ENCODE data around the gene MTRF1L. TPM values are rescaled to one million over a fixed set of nuclear protein-coding genes. Genes with fewer than 3 reads are reported as not detected.

Gene MTRF1L
- total RNA-seq, 2 donors from 2014 or later: 20.2 to 23.9 TPM

DNA sequence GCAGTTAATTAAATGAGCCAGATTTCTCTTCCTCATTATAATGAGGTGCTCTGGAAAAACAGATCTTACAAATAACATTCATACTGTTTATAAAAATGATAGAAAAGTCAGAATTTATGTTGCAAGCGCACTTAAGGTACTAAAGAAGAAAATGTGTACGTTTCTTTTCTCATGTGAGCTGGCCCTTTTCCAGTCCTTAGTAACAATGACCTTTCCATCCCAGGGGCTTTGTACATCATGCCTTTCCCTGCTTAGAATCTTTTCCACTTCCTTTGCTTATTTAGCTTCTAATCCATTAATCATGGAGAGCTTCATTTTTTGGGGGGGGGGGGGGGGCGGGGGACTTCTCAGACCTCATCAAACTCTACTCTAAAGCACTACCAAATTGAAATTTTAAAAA is 24.5 kb downstream of the MTRF1L start:
- intact Hi-C loops (cut with DNase I): no loop called here
- no peaks in the 10 kb centered on the region for H3K36me3 ChIP-seq

GRCh38 chr6:152977556-152977955 is 25.0 kb downstream of the MTRF1L start:
- no peak overlapping the region for H3K9ac ChIP-seq (ENCODE audit: low read depth in 2 of 2, low read length in 2 of 2)
- no peaks in the 10 kb centered on the region for H3K36me3 ChIP-seq
- no peak overlapping the region for H3K4me3 ChIP-seq
- no peak overlapping the region for H3K27ac ChIP-seq
- no peaks in the 10 kb centered on the region for H3K9me3 ChIP-seq
- H3K4me1 ChIP-seq: peaks cover 7% of the 10 kb centered on the region
- intact Hi-C loops (cut with DNase I): no loop called here
- DNase-seq: no peak
- no peaks in the 10 kb centered on the region for H3K27me3 ChIP-seq
- TF ChIP-seq CTCF (IDR thresholded peaks at IDR 0.05): no peak

More for the DNA sequence above, 24.5 kb downstream of the MTRF1L start:
- H3K9me3 ChIP-seq: no peaks in the 10 kb centered on the region
- TF ChIP-seq CTCF (IDR thresholded peaks at IDR 0.05): no peak
- H3K27me3 ChIP-seq: no peaks in the 10 kb centered on the region
- no peak overlapping the region for H3K4me3 ChIP-seq
- DNase-seq: no peak
- H3K4me1 ChIP-seq: peaks cover 7% of the 10 kb centered on the region
- H3K27ac ChIP-seq: no peak overlapping the region
- H3K9ac ChIP-seq (ENCODE audit: low read depth in 2 of 2, low read length in 2 of 2): no peak overlapping the region

- no peak for TF ChIP-seq CTCF (IDR thresholded peaks at IDR 0.05)
- no peaks in the 10 kb centered on the region for H3K27me3 ChIP-seq
- no peak for DNase-seq
- H3K9me3 ChIP-seq: no peaks in the 10 kb centered on the region
- H3K9ac ChIP-seq (ENCODE audit: low read depth in 2 of 2, low read length in 2 of 2): no peak overlapping the region
- H3K27ac ChIP-seq: no peak overlapping the region
- H3K4me3 ChIP-seq: no peak overlapping the region
- no peaks in the 10 kb centered on the region for H3K36me3 ChIP-seq
- peaks cover under 1% of the 10 kb centered on the region for H3K4me1 ChIP-seq
- intact Hi-C loops (cut with DNase I): no loop called here
Observed at GRCh38 chr6:152976749-152977148, 25.8 kb downstream of the MTRF1L start.

GRCh38 chr6:152975204-152975915 is 27.1 kb downstream of the MTRF1L start:
- H3K4me3 ChIP-seq: no peak overlapping the region
- H3K9ac ChIP-seq (ENCODE audit: low read depth in 2 of 2, low read length in 2 of 2): no peak overlapping the region
- H3K4me1 ChIP-seq: no peaks in the 10 kb centered on the region
- DNase-seq: no peak
- intact Hi-C loops (cut with DNase I): no loop called here
- H3K36me3 ChIP-seq: no peaks in the 10 kb centered on the region
- no peak for TF ChIP-seq CTCF (IDR thresholded peaks at IDR 0.05)
- no peaks in the 10 kb centered on the region for H3K27me3 ChIP-seq
- H3K9me3 ChIP-seq: no peaks in the 10 kb centered on the region
- H3K27ac ChIP-seq: no peak overlapping the region

GRCh38 chr6:152973916-152974315 is 28.6 kb downstream of the MTRF1L start:
- TF ChIP-seq CTCF (IDR thresholded peaks at IDR 0.05): no peak
- no peaks in the 10 kb centered on the region for H3K4me1 ChIP-seq
- no peak for DNase-seq
- H3K9me3 ChIP-seq: no peaks in the 10 kb centered on the region
- intact Hi-C loops (cut with DNase I): no loop called here
- H3K4me3 ChIP-seq: no peak overlapping the region
- no peak overlapping the region for H3K9ac ChIP-seq (ENCODE audit: low read depth in 2 of 2, low read length in 2 of 2)
- H3K36me3 ChIP-seq: no peaks in the 10 kb centered on the region
- no peak overlapping the region for H3K27ac ChIP-seq
- no peaks in the 10 kb centered on the region for H3K27me3 ChIP-seq
